PC-3 (cell line): ENCODE measurements around the gene PRPF40B. TPM values are rescaled to one million over a fixed set of nuclear protein-coding genes. Genes with fewer than 3 reads are reported as not detected.
A peak's percentile ranks its signal among the peaks of the same experiment; 100 is the strongest.

Source experiments
- ATAC-seq: fragments of 200-7000 bp; cut with Tn5 transposase; 2 replicates; pipeline ENCODE4 v1.9.1; 2020; ENCODE audit warnings: mild to moderate bottlenecking, moderate library complexity
- BruUV-seq: library from RNA; stranded (reverse); fragments of 400-500 nt; replicated peaks from 2 replicates; lab custom pipeline; 2021; lab: Mats Ljungman, UMichigan
- CTCF ChIA-PET: fragments of 300-600 bp; sonication (Branson Sonifier 250); formaldehyde crosslinking; loops from one replicate; lab custom pipeline; 2022; ENCODE audit warnings: antibody characterized with exemption; lab: Charles Lee
- POLR2A ChIA-PET: fragments of 300-600 bp; sonication (Branson Sonifier 250); formaldehyde crosslinking; loops from one replicate; lab custom pipeline; 2022; ENCODE audit warnings: antibody characterized with exemption; ENCODE audit not compliant: unreplicated experiment; lab: Charles Lee
- DNase-seq: peaks from one replicate; pipeline ENCODE4 v3.0.0-alpha.2; 2015
- H2AFZ ChIP-seq: fragments of 300-600 bp; sonication (generic); 2 replicates; pipeline ENCODE4 v1.6.0; 2016; ENCODE audit warnings: antibody characterized with exemption, low read length
- H3F3A ChIP-seq: fragments of 300-600 bp; sonication (generic); one replicate; pipeline ENCODE4 v1.6.0; 2017; ENCODE audit warnings: antibody characterized with exemption, low read length, control low read depth, mild to moderate bottlenecking; ENCODE audit not compliant: unreplicated experiment
- H3K27ac ChIP-seq: fragments of 300-600 bp; sonication (generic); 2 replicates; pipeline ENCODE4 v1.5.1; 2016; ENCODE audit warnings: mild to moderate bottlenecking, low read length
- H3K27me3 ChIP-seq: fragments of 300-600 bp; sonication (generic); 2 replicates; pipeline ENCODE4 v1.6.1; 2016; ENCODE audit warnings: low read length, mixed read lengths
- H3K36me3 ChIP-seq: fragments of 300-600 bp; sonication (generic); 2 replicates; pipeline ENCODE4 v1.6.1; 2016; ENCODE audit warnings: low read depth, mixed run types, low read length, mixed read lengths
- H3K4me1 ChIP-seq: fragments of 300-600 bp; sonication (generic); 2 replicates; pipeline ENCODE4 v1.5.1; 2016; ENCODE audit warnings: low read length; ENCODE audit not compliant: insufficient read depth
- H3K4me2 ChIP-seq: fragments of 300-600 bp; sonication (generic); 2 replicates; pipeline ENCODE4 v1.6.0; 2016; ENCODE audit warnings: low read length
- H3K4me3 ChIP-seq: fragments of 300-600 bp; sonication (generic); 2 replicates; pipeline ENCODE4 v1.5.1; 2016; ENCODE audit warnings: mild to moderate bottlenecking, low read length, mixed read lengths
- H3K79me2 ChIP-seq: fragments of 300-600 bp; sonication (generic); 2 replicates; pipeline ENCODE4 v1.6.1; 2017; ENCODE audit warnings: low read length, mixed read lengths
- H3K9ac ChIP-seq: fragments of 300-600 bp; sonication (generic); 2 replicates; pipeline ENCODE4 v1.6.0; 2016; ENCODE audit warnings: mild to moderate bottlenecking, low read length
- H3K9me2 ChIP-seq: fragments of 300-600 bp; sonication (generic); replicated peaks from 2 replicates; pipeline ENCODE4 v1.6.1; 2016; ENCODE audit warnings: mixed run types, low read length, mixed read lengths
- H3K9me3 ChIP-seq: fragments of 300-600 bp; sonication (generic); 2 replicates; pipeline ENCODE4 v1.6.1; 2016; ENCODE audit warnings: low read length, mixed read lengths
- H4K20me1 ChIP-seq: fragments of 300-600 bp; sonication (generic); 2 replicates; pipeline ENCODE4 v1.6.1; 2016; ENCODE audit warnings: low read length, mixed read lengths
- EZH2 ChIP-seq: fragments of 300-600 bp; sonication (generic); IDR thresholded peaks from one replicate; pipeline ENCODE4 v1.6.1; 2017; ENCODE audit warnings: antibody characterized with exemption, mild to moderate bottlenecking, low read length; ENCODE audit not compliant: unreplicated experiment
- EZH2phosphoT487 ChIP-seq: fragments of 300-600 bp; sonication (generic); IDR thresholded peaks from 2 replicates; pipeline ENCODE4 v1.6.1; 2018; ENCODE audit warnings: mild to moderate bottlenecking, antibody characterized with exemption, low read length, borderline replicate concordance
- intact Hi-C: fragments of 100-400 bp; cut with micrococcal nuclease; formaldehyde crosslinking; loops from 2 replicates; pipeline ENCODE4 v1.9.0; 2023
- total RNA-seq: library from RNA; depleted of rRNA; stranded (reverse); fragments of >200 nt; gene quantifications from 2 replicates; pipeline ENCODE4 v1.2.3, GENCODE V29; 2014
- TF ChIP-seq, protein P1 (sequence below): fragments of 300-600 bp; sonication (generic); conservative IDR thresholded peaks from 2 replicates; pipeline ENCODE4 v1.5.1; 2017; ENCODE audit warnings: antibody characterized with exemption, low read depth, mild to moderate bottlenecking, low read length

PRPF40B gene
- total RNA-seq, 1 experiment from 2014 or later: 17.7 TPM

DNA sequence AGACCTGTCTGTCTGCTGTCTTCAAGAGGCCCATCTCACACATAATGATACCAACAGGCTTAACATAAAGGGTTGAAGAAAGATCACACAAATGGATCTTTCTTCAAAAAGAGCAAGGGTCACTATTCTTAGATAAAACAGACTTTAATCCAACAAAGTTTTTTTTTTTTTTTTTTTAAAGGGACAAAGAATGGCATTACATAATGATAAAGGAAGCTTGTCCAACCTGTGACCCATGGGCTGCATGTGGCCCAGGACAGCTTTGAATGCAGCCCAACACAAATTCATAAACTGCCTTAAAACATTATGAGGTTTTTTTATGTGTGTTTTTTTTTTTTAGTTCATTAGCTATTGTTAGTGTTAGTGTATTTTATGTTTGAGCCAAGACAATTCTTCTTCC lies 11.2 kb upstream of the PRPF40B start:
- ATAC-seq (no peak), DNase-seq (no peak)
- ChIA-PET POLR2A (no interaction called here), CTCF (no interaction called here)
- no peaks in the 10 kb centered on the region for H4K20me1 ChIP-seq
- no peak overlapping the region for H3K4me3 ChIP-seq
- TF ChIP-seq, protein P1, sequence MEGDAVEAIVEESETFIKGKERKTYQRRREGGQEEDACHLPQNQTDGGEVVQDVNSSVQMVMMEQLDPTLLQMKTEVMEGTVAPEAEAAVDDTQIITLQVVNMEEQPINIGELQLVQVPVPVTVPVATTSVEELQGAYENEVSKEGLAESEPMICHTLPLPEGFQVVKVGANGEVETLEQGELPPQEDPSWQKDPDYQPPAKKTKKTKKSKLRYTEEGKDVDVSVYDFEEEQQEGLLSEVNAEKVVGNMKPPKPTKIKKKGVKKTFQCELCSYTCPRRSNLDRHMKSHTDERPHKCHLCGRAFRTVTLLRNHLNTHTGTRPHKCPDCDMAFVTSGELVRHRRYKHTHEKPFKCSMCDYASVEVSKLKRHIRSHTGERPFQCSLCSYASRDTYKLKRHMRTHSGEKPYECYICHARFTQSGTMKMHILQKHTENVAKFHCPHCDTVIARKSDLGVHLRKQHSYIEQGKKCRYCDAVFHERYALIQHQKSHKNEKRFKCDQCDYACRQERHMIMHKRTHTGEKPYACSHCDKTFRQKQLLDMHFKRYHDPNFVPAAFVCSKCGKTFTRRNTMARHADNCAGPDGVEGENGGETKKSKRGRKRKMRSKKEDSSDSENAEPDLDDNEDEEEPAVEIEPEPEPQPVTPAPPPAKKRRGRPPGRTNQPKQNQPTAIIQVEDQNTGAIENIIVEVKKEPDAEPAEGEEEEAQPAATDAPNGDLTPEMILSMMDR: no peak
- TF ChIP-seq EZH2phosphoT487 (no peak), EZH2 (no peak)
- H3K79me2 ChIP-seq: no peaks in the 10 kb centered on the region
- 0 out of 2 replicates have a peak, but pooled peaks cover 3% of the 10 kb centered on the region for H3K4me1 ChIP-seq
- no peaks in the 10 kb centered on the region for H3F3A ChIP-seq
- no peak overlapping the region for H3K4me2 ChIP-seq
- H3K9ac ChIP-seq: no peak overlapping the region
- intact Hi-C loops: no loop called here
- no peaks in the 10 kb centered on the region for H3K9me3 ChIP-seq
- H3K9me2 ChIP-seq: no peaks in the 10 kb centered on the region
- H3K27me3 ChIP-seq: no peaks in the 10 kb centered on the region
- no peaks in the 10 kb centered on the region for H3K36me3 ChIP-seq
- no peak overlapping the region for H3K27ac ChIP-seq
- BruUV-seq: no TSS peak
- H2AFZ ChIP-seq: no peak overlapping the region

DNA sequence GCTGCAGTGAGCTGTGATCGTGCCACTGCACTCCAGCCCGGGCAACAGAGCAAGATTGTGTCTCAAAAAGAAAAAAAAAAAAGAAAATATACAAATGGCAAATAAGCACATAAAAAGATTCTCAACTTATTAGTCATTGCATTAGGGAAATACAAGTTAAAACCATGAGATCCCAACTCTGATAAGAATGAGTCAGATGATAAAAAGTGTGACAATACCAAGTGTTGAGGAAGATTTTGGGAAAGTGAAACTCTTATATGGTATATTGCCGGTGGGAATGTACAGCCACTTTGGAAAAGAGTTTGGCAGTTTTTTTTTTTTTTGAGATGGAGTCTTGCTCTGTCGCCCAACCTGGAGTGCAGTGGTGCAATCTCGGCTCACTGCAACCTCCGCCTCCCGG lies 7.6 kb upstream of the PRPF40B start:
- no peaks in the 10 kb centered on the region for H3K79me2 ChIP-seq
- ChIA-PET POLR2A (no interaction called here), CTCF (interaction anchor here (0.6 kb wide), 1 partner anchor 284 kb away, joined by 6 read pairs; no protein-coding TSS in a partner anchor)
- ATAC-seq (no peak; the same call in 1 of the 2 replicates), DNase-seq (peak; percentile 79)
- H3K27ac ChIP-seq: no peak overlapping the region
- H3K27me3 ChIP-seq: no peaks in the 10 kb centered on the region
- H3K4me1 ChIP-seq: 0 out of 2 replicates have a peak, but pooled peaks cover 9% of the 10 kb centered on the region
- H2AFZ ChIP-seq: no peak overlapping the region
- H3K9me2 ChIP-seq: no peaks in the 10 kb centered on the region
- H3K4me3 ChIP-seq: no peak overlapping the region
- BruUV-seq: no TSS peak
- H3K4me2 ChIP-seq: no peak overlapping the region
- H3F3A ChIP-seq: no peaks in the 10 kb centered on the region
- no peak for TF ChIP-seq EZH2phosphoT487
- TF ChIP-seq, protein P1: no peak
- no peak for TF ChIP-seq EZH2
- intact Hi-C loops: no loop called here
- H4K20me1 ChIP-seq: no peaks in the 10 kb centered on the region
- no peaks in the 10 kb centered on the region for H3K9me3 ChIP-seq
- no peak overlapping the region for H3K9ac ChIP-seq
- no peaks in the 10 kb centered on the region for H3K36me3 ChIP-seq

DNA sequence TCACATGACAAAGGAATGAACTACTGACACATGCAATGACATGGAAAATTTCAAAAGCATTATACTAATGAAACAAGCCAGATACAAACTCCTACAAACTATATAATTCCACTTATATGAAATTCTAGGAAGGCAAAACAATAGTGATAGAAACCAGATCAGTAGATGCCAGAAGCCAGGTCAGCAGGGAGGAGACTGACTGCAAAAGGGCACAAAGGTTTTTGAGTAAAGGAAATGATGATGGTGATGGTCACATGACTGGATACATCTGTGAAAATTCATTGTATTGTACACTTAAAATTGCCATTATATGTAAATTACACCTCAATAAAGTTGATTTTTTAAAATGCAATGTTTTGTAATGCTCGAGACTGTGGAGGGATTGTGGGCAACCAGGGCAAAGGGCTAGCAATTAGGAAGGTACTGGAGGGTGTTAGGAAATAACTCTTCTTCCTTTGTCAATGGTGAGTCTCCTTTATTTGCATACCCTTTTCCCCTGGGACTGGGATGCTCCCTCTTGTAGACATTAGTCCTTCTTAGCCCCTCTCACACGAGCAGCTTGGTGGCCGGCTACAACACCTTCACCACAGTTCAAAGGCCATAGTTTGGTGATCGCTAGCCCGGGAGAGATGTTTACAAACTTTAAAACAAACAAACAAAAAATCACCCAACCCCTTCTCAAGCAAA lies 6.7 kb upstream of the PRPF40B start:
- Histone ChIP-seq H3F3A (no peaks in the 10 kb centered on the region), H3K4me1 (peaks cover 12% of the 10 kb centered on the region; the same call in 1 of the 2 replicates), H3K9ac (no peak overlapping the region), H3K9me3 (no peaks in the 10 kb centered on the region), H4K20me1 (no peaks in the 10 kb centered on the region), H3K27me3 (no peaks in the 10 kb centered on the region), H3K36me3 (no peaks in the 10 kb centered on the region), H2AFZ (no peak overlapping the region), H3K4me3 (no peak overlapping the region), H3K4me2 (no peak overlapping the region), H3K27ac (no peak overlapping the region), H3K9me2 (no peaks in the 10 kb centered on the region), H3K79me2 (no peaks in the 10 kb centered on the region)
- TF ChIP-seq, protein P1: no peak
- TF ChIP-seq EZH2 (no peak), EZH2phosphoT487 (no peak)
- DNase-seq: no peak
- CTCF ChIA-PET: no interaction called here
- no TSS peak for BruUV-seq
- POLR2A ChIA-PET: no interaction called here
- intact Hi-C loops: no loop called here
- ATAC-seq: no peak
